SK-N-SH (cell line): ENCODE data around the gene TMTC2. TPM values are rescaled to one million over a fixed set of nuclear protein-coding genes. Genes with fewer than 3 reads are reported as not detected.

Experiments used
- CTCF ChIA-PET: fragments of 300-600, 350-600 bp; formaldehyde crosslinking; extraction: SDS; loops from one replicate; lab custom pipeline; 2021; lab: Yijun Ruan, JAX
- POLR2A ChIA-PET: fragments of 350-600 bp; sonication (Branson Sonifier 250); formaldehyde crosslinking; extraction: SDS; loops from one replicate; lab custom pipeline; 2020; ENCODE audit warnings: antibody characterized with exemption, inconsistent platforms; lab: Yijun Ruan, JAX
- DNase-seq: peaks from one replicate; pipeline ENCODE4 v3.0.0; 2012
- H2AFZ ChIP-seq: fragments of 200-600 bp; sonication (generic); 2 replicates; pipeline ENCODE4 v1.8.1; 2016; ENCODE audit warnings: antibody characterized with exemption, mild to moderate bottlenecking, low read depth
- H3F3A ChIP-seq: fragments of 200-600 bp; sonication (generic); replicated peaks from 2 replicates; pipeline ENCODE3; 2016; ENCODE audit warnings: antibody characterized with exemption, mild to moderate bottlenecking; ENCODE audit not compliant: insufficient read depth
- H3K27ac ChIP-seq, 2 experiments: fragments of 200-500 bp in 1 of 2; fragments of 200-600 bp in 1 of 2; sonication (Bioruptor generic) in 1 of 2; sonication (generic), shearing (Covaris generic) in 1 of 2; 2 replicates each; pipeline versions ENCODE4 v1.5.1 to v1.6.1; 2014 to 2016; ENCODE audit warnings: low read depth in 2 of 2, inconsistent platforms in 1 of 2, low read length in 1 of 2, mild to moderate bottlenecking in 1 of 2, mixed read lengths in 1 of 2
- H3K27me3 ChIP-seq: fragments of 200-600 bp; sonication (generic), shearing (Covaris generic); 2 replicates; pipeline ENCODE4 v1.6.1; 2016; ENCODE audit warnings: mixed run types; ENCODE audit not compliant: insufficient read depth
- H3K36me3 ChIP-seq, 2 experiments: fragments of 200-500 bp in 1 of 2; fragments of 200-600 bp in 1 of 2; sonication (Bioruptor generic) in 1 of 2; sonication (generic) in 1 of 2; replicated peaks in 1 of 2; 2 replicates each; pipeline versions ENCODE3 to v1.5.1; 2014 to 2016; ENCODE audit warnings: low read length in 1 of 2, mild to moderate bottlenecking in 1 of 2; ENCODE audit not compliant: insufficient read depth in 2 of 2, control insufficient read depth in 1 of 2
- H3K4me1 ChIP-seq, 2 experiments: fragments of 200-500 bp in 1 of 2; fragments of 200-600 bp in 1 of 2; sonication (Bioruptor generic) in 1 of 2; sonication (generic), shearing (Covaris generic) in 1 of 2; 2 replicates each; pipeline versions ENCODE4 v1.5.1 to v1.6.1; 2014 to 2016; ENCODE audit warnings: low read depth in 1 of 2, low read length in 1 of 2, mixed run types in 1 of 2; ENCODE audit not compliant: insufficient read depth in 2 of 2, control insufficient read depth in 1 of 2
- H3K4me2 ChIP-seq: fragments of 200-600 bp; sonication (generic), shearing (Covaris generic); 2 replicates; pipeline ENCODE4 v1.6.1; 2017; ENCODE audit warnings: mixed run types
- H3K4me3 ChIP-seq, 2 experiments: fragments of 200-500 bp in 1 of 2; fragments of 200-600 bp in 1 of 2; sonication (Bioruptor generic) in 1 of 2; sonication (generic), shearing (Covaris generic) in 1 of 2; 2 replicates each; pipeline versions ENCODE4 v1.5.1 to v1.8.1; 2014 to 2016; ENCODE audit warnings: low read depth in 2 of 2, inconsistent platforms in 1 of 2, low read length in 1 of 2, mild to moderate bottlenecking in 1 of 2, mixed read lengths in 1 of 2, moderate library complexity in 1 of 2
- H3K79me2 ChIP-seq: fragments of 200-600 bp; sonication (generic); 2 replicates; pipeline ENCODE4 v1.8.1; 2017; ENCODE audit warnings: mild to moderate bottlenecking; ENCODE audit not compliant: insufficient read depth
- H3K9ac ChIP-seq: fragments of 200-600 bp; sonication (generic); 2 replicates; pipeline ENCODE4 v1.6.1; 2017; ENCODE audit warnings: mixed run types
- H3K9me2 ChIP-seq: fragments of 200-600 bp; sonication (generic); 2 replicates; pipeline ENCODE4 v1.6.1; 2017; ENCODE audit warnings: mixed run types
- H3K9me3 ChIP-seq: fragments of 200-600 bp; sonication (generic); 2 replicates; pipeline ENCODE4 v1.6.1; 2017; ENCODE audit warnings: mixed run types, mild to moderate bottlenecking, moderate library complexity
- H4K20me1 ChIP-seq: fragments of 200-600 bp; sonication (generic); 2 replicates; pipeline ENCODE4 v1.6.1; 2017; ENCODE audit warnings: mild to moderate bottlenecking, mixed run types; ENCODE audit not compliant: insufficient read depth
- CHD2 ChIP-seq: fragments of 150-350 bp; IDR thresholded peaks from 2 replicates; pipeline ENCODE4 v1.6.1; 2018; ENCODE audit warnings: low read length; ENCODE audit not compliant: partially characterized antibody
- ELF1 ChIP-seq: IDR thresholded peaks from 2 replicates; pipeline ENCODE4 v1.4.0; 2012
- EP300 ChIP-seq, 2 experiments: IDR thresholded peaks; 2 replicates each; pipeline versions ENCODE4 v1.4.0 to v1.6.1; 2012; ENCODE audit warnings: borderline replicate concordance in 1 of 2, low read depth in 1 of 2, low read length in 1 of 2
- EZH2phosphoT487 ChIP-seq: fragments of 200-600 bp; sonication (generic); IDR thresholded peaks from 2 replicates; pipeline ENCODE4 v1.6.1; 2017; ENCODE audit warnings: low read depth, mixed run types, mild to moderate bottlenecking, antibody characterized with exemption, moderate library complexity, borderline replicate concordance
- FOSL2 ChIP-seq: IDR thresholded peaks from 2 replicates; pipeline ENCODE4 v1.4.0; 2012; ENCODE audit warnings: low read depth, mild to moderate bottlenecking, moderate library complexity, borderline replicate concordance
- FOXM1 ChIP-seq: IDR thresholded peaks from 2 replicates; pipeline ENCODE4 v1.4.0; 2012; ENCODE audit warnings: low read depth, mild to moderate bottlenecking
- GABPA ChIP-seq: IDR thresholded peaks from 2 replicates; pipeline ENCODE4 v1.4.0; 2012; ENCODE audit warnings: low read depth, mild to moderate bottlenecking
- GATA2 ChIP-seq: sonication (generic); formaldehyde crosslinking; IDR thresholded peaks from 2 replicates; pipeline ENCODE4 v1.5.0; 2020; ENCODE audit warnings: mild to moderate bottlenecking, missing genetic modification reagents
- MXI1 ChIP-seq: IDR thresholded peaks from 2 replicates; pipeline ENCODE4 v1.6.1; 2012; ENCODE audit warnings: mild to moderate bottlenecking, low read depth, low read length, improper control_type of control experiment
- NFIC ChIP-seq: IDR thresholded peaks from 2 replicates; pipeline ENCODE4 v1.4.0; 2012; ENCODE audit warnings: borderline replicate concordance
- NRF1 ChIP-seq: IDR thresholded peaks from 2 replicates; pipeline ENCODE4 v1.6.1; 2012; ENCODE audit warnings: low read depth, mild to moderate bottlenecking, low read length
- POLR2AphosphoS5 ChIP-seq: IDR thresholded peaks from 2 replicates; pipeline ENCODE4 v1.6.1; 2012; ENCODE audit warnings: low read depth, low read length
- RAD21 ChIP-seq: IDR thresholded peaks from 2 replicates; pipeline ENCODE4 v1.6.1; 2012; ENCODE audit warnings: mild to moderate bottlenecking, low read length
- RCOR1 ChIP-seq: fragments of 150-350 bp; IDR thresholded peaks from 2 replicates; pipeline ENCODE4 v1.6.1; 2017; ENCODE audit warnings: antibody characterized with exemption, low read length
- RXRA ChIP-seq: IDR thresholded peaks from 2 replicates; pipeline ENCODE4 v1.4.0; 2012; ENCODE audit warnings: low read depth, mild to moderate bottlenecking, borderline replicate concordance
- SIN3A ChIP-seq: IDR thresholded peaks from 2 replicates; pipeline ENCODE4 v1.6.1; 2012; ENCODE audit warnings: low read depth, mild to moderate bottlenecking, low read length, moderate library complexity, borderline replicate concordance
- SMC3 ChIP-seq: IDR thresholded peaks from 2 replicates; pipeline ENCODE4 v1.6.1; 2012; ENCODE audit warnings: low read depth, low read length, improper control_type of control experiment
- TCF12 ChIP-seq: IDR thresholded peaks from 2 replicates; pipeline ENCODE4 v1.4.0; 2012
- TEAD4 ChIP-seq: IDR thresholded peaks from 2 replicates; pipeline ENCODE4 v1.4.0; 2012; ENCODE audit warnings: mild to moderate bottlenecking, borderline replicate concordance; ENCODE audit not compliant: insufficient read depth
- YY1 ChIP-seq: IDR thresholded peaks from 2 replicates; pipeline ENCODE4 v1.4.0; 2012; ENCODE audit warnings: low read depth, mild to moderate bottlenecking
- WGBS: methylation state at CpG from one replicate; pipeline ENCODE4 v1.1.6; 2017; ENCODE audit warnings: low lambda C conversion rate; 5-methylcytosine and 5-hydroxymethylcytosine counted together
- polyA plus RNA-seq, 3 experiments: library from polyadenylated mRNA; depleted of rRNA; stranded (reverse); fragments of >200 nt; gene quantifications; 2 replicates each; pipeline ENCODE4 v1.2.3, GENCODE V29; 2012
- TF ChIP-seq, protein P1 (sequence below): fragments of 150-350 bp; IDR thresholded peaks from 2 replicates; pipeline ENCODE4 v1.6.1; 2017; ENCODE audit warnings: antibody characterized with exemption, low read length, low read depth, borderline replicate concordance
- TF ChIP-seq, protein P2 (sequence below): IDR thresholded peaks from 2 replicates; pipeline ENCODE4 v1.6.1; 2012; ENCODE audit warnings: mild to moderate bottlenecking, low read depth, low read length, moderate library complexity
- TF ChIP-seq, protein P3 (sequence below): IDR thresholded peaks from 2 replicates; pipeline ENCODE4; 2012
- TF ChIP-seq, protein P4 (sequence below): fragments of 200-600 bp; sonication (generic); IDR thresholded peaks from 2 replicates; pipeline ENCODE4 v1.6.1; 2017; ENCODE audit warnings: antibody characterized with exemption, mild to moderate bottlenecking, moderate library complexity

TMTC2 gene
- polyA plus RNA-seq, 1 of the 3 experiments (the other 2 are of a cell fraction), result 4.1 TPM

- Histone ChIP-seq H3K27me3 (no peaks in the 10 kb centered on the region), H3K27ac (peak overlapping the region in 1 of 2 experiments; percentile 62; a peak in 1 of 4 replicates), H3F3A (no peaks in the 10 kb centered on the region), H3K4me2 (no peak overlapping the region), H3K9me2 (no peaks in the 10 kb centered on the region), H3K36me3 (peaks cover 0 to 20% of the 10 kb centered on the region in 2 experiments), H3K79me2 (no peaks in the 10 kb centered on the region), H3K9ac (no peak overlapping the region), H3K9me3 (no peaks in the 10 kb centered on the region), H2AFZ (no peak overlapping the region), H3K4me3 (no peak overlapping the region), H3K4me1 (peaks cover 4 to 13% of the 10 kb centered on the region in 2 experiments; a peak in 3 of 4 replicates), H4K20me1 (no peaks in the 10 kb centered on the region)
- DNase-seq, result peak; percentile 63
- 41% methylated on average over 3 of the region's 3 CpGs for WGBS
- CTCF ChIA-PET, result interaction anchor here (1.4 kb wide), 3 partner anchors 211 to 855 kb away, joined by 3 to 7 read pairs (median 3); no protein-coding TSS in a partner anchor
- POLR2A ChIA-PET, result no interaction called here
- peak; percentile 31; the same call in 1 of the 2 replicates for TF ChIP-seq RAD21
- no peak for TF ChIP-seq RXRA
- TF ChIP-seq NFIC, result no peak
- no peak for TF ChIP-seq YY1
- peak; percentile 86 for TF ChIP-seq GATA2
- TF ChIP-seq ELF1, result no peak
- TF ChIP-seq, protein P1, sequence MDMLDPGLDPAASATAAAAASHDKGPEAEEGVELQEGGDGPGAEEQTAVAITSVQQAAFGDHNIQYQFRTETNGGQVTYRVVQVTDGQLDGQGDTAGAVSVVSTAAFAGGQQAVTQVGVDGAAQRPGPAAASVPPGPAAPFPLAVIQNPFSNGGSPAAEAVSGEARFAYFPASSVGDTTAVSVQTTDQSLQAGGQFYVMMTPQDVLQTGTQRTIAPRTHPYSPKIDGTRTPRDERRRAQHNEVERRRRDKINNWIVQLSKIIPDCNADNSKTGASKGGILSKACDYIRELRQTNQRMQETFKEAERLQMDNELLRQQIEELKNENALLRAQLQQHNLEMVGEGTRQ, result no peak
- TF ChIP-seq NRF1, result no peak
- TF ChIP-seq RCOR1, result peak; percentile 65; the same call in 1 of the 2 replicates
- TF ChIP-seq MXI1, result 0 out of 2 replicates have a peak, but pooled peaks have one; percentile 23
- TF ChIP-seq TEAD4, result no peak
- no peak for TF ChIP-seq FOSL2
- TF ChIP-seq SIN3A, result no peak
- TF ChIP-seq GABPA, result no peak
- peak; percentile 62 for TF ChIP-seq CHD2
- no peak for TF ChIP-seq EZH2phosphoT487
- TF ChIP-seq FOXM1, result no peak
- peak in 1 of 2 experiments; percentile 80; a peak in 2 of 4 replicates for TF ChIP-seq EP300 (IDR thresholded peaks at IDR 0.05; ENCODE audit: borderline replicate concordance in 1 of 2, low read depth in 1 of 2, low read length in 1 of 2)
- no peak for TF ChIP-seq TCF12
- TF ChIP-seq, protein P2, sequence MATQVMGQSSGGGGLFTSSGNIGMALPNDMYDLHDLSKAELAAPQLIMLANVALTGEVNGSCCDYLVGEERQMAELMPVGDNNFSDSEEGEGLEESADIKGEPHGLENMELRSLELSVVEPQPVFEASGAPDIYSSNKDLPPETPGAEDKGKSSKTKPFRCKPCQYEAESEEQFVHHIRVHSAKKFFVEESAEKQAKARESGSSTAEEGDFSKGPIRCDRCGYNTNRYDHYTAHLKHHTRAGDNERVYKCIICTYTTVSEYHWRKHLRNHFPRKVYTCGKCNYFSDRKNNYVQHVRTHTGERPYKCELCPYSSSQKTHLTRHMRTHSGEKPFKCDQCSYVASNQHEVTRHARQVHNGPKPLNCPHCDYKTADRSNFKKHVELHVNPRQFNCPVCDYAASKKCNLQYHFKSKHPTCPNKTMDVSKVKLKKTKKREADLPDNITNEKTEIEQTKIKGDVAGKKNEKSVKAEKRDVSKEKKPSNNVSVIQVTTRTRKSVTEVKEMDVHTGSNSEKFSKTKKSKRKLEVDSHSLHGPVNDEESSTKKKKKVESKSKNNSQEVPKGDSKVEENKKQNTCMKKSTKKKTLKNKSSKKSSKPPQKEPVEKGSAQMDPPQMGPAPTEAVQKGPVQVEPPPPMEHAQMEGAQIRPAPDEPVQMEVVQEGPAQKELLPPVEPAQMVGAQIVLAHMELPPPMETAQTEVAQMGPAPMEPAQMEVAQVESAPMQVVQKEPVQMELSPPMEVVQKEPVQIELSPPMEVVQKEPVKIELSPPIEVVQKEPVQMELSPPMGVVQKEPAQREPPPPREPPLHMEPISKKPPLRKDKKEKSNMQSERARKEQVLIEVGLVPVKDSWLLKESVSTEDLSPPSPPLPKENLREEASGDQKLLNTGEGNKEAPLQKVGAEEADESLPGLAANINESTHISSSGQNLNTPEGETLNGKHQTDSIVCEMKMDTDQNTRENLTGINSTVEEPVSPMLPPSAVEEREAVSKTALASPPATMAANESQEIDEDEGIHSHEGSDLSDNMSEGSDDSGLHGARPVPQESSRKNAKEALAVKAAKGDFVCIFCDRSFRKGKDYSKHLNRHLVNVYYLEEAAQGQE, result no peak
- no peak for TF ChIP-seq SMC3
- TF ChIP-seq, protein P3, sequence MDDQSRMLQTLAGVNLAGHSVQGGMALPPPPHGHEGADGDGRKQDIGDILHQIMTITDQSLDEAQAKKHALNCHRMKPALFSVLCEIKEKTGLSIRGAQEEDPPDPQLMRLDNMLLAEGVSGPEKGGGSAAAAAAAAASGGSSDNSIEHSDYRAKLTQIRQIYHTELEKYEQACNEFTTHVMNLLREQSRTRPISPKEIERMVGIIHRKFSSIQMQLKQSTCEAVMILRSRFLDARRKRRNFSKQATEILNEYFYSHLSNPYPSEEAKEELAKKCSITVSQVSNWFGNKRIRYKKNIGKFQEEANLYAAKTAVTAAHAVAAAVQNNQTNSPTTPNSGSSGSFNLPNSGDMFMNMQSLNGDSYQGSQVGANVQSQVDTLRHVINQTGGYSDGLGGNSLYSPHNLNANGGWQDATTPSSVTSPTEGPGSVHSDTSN, result no peak
- TF ChIP-seq POLR2AphosphoS5, result no peak
- TF ChIP-seq, protein P4, sequence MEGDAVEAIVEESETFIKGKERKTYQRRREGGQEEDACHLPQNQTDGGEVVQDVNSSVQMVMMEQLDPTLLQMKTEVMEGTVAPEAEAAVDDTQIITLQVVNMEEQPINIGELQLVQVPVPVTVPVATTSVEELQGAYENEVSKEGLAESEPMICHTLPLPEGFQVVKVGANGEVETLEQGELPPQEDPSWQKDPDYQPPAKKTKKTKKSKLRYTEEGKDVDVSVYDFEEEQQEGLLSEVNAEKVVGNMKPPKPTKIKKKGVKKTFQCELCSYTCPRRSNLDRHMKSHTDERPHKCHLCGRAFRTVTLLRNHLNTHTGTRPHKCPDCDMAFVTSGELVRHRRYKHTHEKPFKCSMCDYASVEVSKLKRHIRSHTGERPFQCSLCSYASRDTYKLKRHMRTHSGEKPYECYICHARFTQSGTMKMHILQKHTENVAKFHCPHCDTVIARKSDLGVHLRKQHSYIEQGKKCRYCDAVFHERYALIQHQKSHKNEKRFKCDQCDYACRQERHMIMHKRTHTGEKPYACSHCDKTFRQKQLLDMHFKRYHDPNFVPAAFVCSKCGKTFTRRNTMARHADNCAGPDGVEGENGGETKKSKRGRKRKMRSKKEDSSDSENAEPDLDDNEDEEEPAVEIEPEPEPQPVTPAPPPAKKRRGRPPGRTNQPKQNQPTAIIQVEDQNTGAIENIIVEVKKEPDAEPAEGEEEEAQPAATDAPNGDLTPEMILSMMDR, result no peak
These were observed 282.1 kb downstream of the TMTC2 start for GRCh38 chr12:82968631-82969367.
